Kidney epithelial cell (primary cell): ENCODE results near the gene NSMCE1. TPM values are rescaled to one million over a fixed set of nuclear protein-coding genes. Genes with fewer than 3 reads are reported as not detected.
"Not testable (repeated sequence)": the region's sequence is repeated elsewhere in the genome, so short reads cannot be mapped to it uniquely, and the experiment has no call there.

Experiments used
- DNase-seq: peaks from one replicate; pipeline ENCODE4 v3.0.0-alpha.2; 2010; ENCODE audit warnings: low read depth
- H3K27me3 ChIP-seq: 2 replicates; pipeline ENCODE4 v1.6.0; 2011; ENCODE audit warnings: low read length; ENCODE audit not compliant: control insufficient read depth, insufficient read depth
- H3K36me3 ChIP-seq: 2 replicates; pipeline ENCODE4 v1.5.1; 2011; ENCODE audit warnings: low read length; ENCODE audit not compliant: control insufficient read depth, insufficient read depth
- H3K4me3 ChIP-seq: 2 replicates; pipeline ENCODE4 v1.5.1; 2011; ENCODE audit warnings: low read depth, mild to moderate bottlenecking, control low read depth, low read length
- total RNA-seq: library from RNA; depleted of rRNA; stranded (reverse); fragments of >200 nt; gene quantifications from 2 replicates; pipeline ENCODE4 v1.2.3, GENCODE V29; 2015
- TF ChIP-seq, protein P1 (sequence below): IDR thresholded peaks from 2 replicates; pipeline ENCODE4 v1.5.1; 2011; ENCODE audit warnings: mild to moderate bottlenecking, moderate library complexity, low read length, control low read depth, inconsistent platforms; ENCODE audit not compliant: insufficient read depth, poor library complexity, severe bottlenecking

The NSMCE1 gene
- total RNA-seq, 1 donor from 2014 or later, result 94.8 TPM

DNA sequence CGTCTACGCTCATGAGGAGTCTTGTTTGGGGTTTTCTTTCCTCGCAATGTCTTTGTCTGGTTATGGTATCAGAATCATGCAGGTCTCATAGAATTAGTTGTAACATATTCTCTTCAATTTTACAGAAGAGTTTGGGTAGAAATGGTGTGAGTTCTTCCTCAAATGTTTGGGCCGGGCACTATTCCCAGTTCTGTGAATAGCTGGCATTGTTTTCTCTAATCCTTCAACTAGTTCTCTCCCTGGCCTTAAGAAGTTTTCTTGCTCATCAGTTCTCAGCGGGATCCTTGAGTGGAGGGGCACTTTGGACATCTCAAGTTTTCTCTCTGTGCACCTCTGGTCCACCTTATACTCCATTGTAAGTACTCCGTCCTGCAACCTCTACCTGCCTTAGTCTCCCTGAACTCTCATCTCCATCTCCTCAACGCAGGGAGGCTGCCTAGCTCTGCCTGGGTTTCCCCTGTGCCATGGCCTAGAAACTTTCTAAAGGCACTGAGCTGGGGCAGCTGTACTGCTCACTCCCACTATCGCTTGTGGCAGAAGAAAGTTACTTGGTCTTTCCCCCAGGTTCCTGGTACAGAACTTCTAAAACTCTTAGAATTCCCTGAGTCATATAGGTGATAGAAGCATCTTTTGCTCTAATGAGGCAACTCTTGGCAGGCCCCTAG lies 16.9 kb downstream of the NSMCE1 start:
- TF ChIP-seq, protein P1, sequence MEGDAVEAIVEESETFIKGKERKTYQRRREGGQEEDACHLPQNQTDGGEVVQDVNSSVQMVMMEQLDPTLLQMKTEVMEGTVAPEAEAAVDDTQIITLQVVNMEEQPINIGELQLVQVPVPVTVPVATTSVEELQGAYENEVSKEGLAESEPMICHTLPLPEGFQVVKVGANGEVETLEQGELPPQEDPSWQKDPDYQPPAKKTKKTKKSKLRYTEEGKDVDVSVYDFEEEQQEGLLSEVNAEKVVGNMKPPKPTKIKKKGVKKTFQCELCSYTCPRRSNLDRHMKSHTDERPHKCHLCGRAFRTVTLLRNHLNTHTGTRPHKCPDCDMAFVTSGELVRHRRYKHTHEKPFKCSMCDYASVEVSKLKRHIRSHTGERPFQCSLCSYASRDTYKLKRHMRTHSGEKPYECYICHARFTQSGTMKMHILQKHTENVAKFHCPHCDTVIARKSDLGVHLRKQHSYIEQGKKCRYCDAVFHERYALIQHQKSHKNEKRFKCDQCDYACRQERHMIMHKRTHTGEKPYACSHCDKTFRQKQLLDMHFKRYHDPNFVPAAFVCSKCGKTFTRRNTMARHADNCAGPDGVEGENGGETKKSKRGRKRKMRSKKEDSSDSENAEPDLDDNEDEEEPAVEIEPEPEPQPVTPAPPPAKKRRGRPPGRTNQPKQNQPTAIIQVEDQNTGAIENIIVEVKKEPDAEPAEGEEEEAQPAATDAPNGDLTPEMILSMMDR, result no peak
- H3K27me3 ChIP-seq, result no peaks in the 10 kb centered on the region
- no peaks in the 10 kb centered on the region for H3K36me3 ChIP-seq
- no peak for DNase-seq
- no peak overlapping the region for H3K4me3 ChIP-seq

DNA sequence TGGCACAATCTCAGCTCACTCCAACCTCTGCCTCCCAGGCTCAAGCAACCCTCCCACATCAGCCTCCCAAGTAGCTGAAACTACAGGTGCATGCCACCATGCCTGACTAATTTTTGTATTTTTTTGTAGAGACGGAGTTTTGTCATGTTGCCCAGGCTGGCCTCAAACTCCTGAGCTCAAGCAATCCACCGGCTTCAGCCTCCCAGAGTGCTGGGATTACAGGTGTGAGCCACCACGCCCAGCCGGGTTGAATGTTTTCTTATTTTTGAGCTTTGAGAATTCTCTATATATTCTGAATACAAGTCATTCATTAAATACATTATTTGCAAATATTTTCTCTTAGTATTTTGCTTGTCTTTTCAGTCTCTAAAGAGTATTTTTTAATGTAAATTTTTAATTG lies 19.7 kb downstream of the NSMCE1 start:
- not testable (repeated sequence) for H3K4me3 ChIP-seq, H3K36me3 ChIP-seq, H3K27me3 ChIP-seq, DNase-seq

DNA sequence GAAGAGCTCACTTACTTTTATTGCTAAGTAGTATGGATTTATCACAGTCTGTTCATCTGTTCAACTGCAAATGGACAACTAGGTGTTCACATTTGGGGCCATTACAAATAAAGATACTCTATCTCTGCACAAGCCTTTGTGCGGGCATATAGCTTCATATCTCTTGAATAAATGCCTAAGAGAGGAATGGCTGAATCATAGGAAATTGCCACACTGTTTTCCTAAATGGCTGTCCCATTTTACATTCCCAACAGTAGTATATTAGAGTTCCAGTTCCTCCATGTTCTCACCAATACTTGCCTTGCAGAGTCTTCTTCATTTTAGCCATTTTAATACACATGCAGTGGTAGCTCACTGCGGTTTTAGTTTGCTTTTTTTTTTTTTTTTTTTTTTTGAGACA lies 20.5 kb downstream of the NSMCE1 start:
- no peaks in the 10 kb centered on the region for H3K27me3 ChIP-seq
- H3K36me3 ChIP-seq, result no peaks in the 10 kb centered on the region
- H3K4me3 ChIP-seq, result no peak overlapping the region
- TF ChIP-seq, protein P1, result no peak
- no peak for DNase-seq

DNA sequence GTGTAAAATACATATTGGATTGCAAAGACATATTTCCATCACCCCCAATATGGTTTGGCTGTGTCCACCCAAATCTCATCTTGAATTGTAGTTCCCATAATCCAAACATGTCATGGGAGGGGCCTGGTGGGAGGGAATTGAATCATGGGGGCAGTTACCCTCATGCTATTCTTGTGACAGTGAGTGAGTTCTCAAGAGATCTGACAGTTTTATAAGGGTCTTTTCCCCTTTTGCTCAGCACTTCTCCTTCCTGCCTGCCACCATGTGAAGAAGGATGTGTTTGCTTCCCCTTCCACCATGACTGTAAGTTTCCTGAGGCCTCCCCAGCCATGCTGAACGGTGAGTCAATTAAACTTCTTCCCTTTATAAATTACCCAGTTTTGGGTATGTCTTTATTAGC lies 21.5 kb downstream of the NSMCE1 start:
- not testable (repeated sequence) for H3K27me3 ChIP-seq, H3K4me3 ChIP-seq, H3K36me3 ChIP-seq, DNase-seq

DNA sequence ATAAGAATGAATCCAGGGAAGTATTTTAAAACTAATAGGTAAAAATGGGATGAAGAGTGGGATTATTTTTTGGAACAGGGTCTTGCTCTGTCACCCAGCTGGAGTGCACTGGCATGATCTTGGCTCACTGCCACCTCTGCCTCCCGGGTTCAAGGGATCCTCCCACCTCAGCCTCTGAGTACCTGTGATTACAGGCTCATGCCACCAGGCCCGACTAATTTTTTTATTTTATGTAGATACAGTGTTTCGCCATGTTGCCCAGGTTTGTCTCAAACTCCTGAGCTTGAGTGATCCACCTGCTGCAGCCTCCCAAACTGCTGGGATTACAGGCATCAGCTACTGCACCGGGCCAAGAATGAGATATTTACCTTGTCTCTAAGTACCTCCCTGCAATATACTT lies 22.1 kb downstream of the NSMCE1 start:
- Histone ChIP-seq H3K27me3 (no peaks in the 10 kb centered on the region), H3K4me3 (no peak overlapping the region), H3K36me3 (no peaks in the 10 kb centered on the region)
- DNase-seq, result no peak
- TF ChIP-seq, protein P1, result no peak

DNA sequence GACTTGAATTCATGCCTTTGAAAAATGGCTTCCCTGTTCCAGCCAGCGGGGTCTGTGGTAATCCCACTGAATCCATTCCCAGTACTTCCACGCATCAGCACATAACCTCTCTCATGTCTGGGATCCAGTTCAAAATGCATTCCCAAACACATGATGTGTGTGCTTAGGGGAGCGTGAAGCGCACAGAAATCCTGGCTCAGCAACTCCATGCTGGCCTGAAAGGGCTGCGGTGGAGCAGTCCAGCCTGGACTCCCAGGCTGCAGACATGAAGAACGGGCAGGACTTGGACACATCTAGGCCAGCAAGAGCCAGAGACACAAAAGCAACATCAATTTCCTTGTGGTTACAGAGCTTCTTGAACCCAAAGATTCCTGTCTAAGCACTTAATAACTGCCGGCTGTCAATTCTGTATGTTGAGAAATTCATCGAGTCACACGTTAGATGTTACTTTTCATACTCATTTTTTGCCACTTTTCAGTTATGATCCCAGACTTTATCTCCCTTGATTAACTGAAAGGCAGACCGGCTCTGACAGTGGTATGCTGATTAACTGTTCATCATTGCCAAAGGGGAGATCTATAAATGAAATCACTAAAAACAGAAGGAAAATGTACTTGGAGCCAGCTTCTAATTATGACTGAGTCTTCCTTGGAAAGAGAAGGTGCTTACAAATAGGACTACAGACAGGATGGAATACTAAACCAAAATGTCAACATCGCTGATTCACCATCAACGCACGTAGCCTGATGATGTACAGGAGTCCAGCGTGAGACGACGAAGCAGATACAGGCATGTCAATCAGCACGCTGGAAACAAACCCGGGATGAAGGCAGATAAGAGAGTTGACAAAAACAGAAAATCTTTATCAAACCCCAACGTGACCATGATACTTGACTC lies 23.0 kb downstream of the NSMCE1 start:
- TF ChIP-seq, protein P1, result no peak
- Histone ChIP-seq H3K27me3 (no peaks in the 10 kb centered on the region), H3K4me3 (no peak overlapping the region), H3K36me3 (no peaks in the 10 kb centered on the region)
- DNase-seq, result peak; percentile 63
